Keratinocyte (primary cell): ENCODE data around the gene UCP2.

Source experiments
- EZH2 ChIP-seq: IDR thresholded peaks from one replicate; pipeline ENCODE4 v1.6.1; 2012; ENCODE audit warnings: inconsistent platforms, mild to moderate bottlenecking, low read length, moderate library complexity
- TF ChIP-seq, protein P1 (sequence below), 3 experiments: IDR thresholded peaks in 1 of 3; conservative IDR thresholded peaks in 1 of 3; optimal IDR thresholded peaks in 1 of 3; 2 replicates in 2 of 3; 3 replicates in 1 of 3; pipeline versions ENCODE3 to v1.5.1; 2011; ENCODE audit warnings: low read length in 3 of 3, mild to moderate bottlenecking in 3 of 3, moderate library complexity in 2 of 3, control low read depth in 1 of 3, inconsistent platforms in 1 of 3; ENCODE audit not compliant: insufficient read depth in 2 of 3; ENCODE audit errors: extremely low read depth in 1 of 3

DNA sequence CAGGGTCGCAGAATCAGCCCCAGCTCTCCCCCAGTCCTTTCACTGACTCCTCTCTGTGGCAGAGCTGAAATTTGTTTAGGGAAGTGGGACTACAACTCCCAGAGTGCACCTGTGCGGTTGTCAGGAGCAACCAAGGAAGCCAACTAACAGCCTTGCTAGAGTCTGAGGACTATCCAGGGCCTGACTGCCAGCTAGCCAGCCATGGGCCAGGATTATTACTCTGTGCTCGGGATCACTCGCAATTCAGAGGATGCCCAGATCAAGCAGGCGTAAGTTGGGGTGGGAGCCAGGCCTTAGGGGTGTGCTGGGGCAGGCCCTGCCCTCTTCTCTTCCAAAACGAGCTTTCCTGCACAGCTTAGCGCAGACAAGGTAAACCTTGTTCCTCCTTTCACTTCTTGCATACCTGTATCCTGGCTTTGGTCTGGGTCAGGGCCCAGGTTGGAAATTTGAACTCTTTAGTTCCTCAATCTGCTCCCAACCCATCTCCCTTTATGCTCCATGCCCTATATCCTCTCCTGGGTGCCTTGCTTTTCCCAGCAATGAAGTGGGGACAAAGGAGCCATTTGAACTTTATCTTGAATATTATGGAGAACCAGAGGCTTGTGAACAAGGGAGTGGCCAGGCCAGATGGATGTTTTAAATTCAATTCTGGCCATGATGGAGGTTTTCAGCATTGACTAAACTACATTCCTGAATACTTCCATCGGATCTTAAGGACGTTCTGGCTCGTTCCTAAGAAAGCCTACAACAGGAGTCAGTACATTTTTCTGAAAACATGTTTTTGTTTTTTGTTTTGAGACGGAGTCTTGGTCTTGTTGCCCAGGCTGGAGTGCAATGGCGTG, 31.6 kb downstream of the UCP2 start, which contains the start of gene DNAJB13:
- TF ChIP-seq, protein P1, sequence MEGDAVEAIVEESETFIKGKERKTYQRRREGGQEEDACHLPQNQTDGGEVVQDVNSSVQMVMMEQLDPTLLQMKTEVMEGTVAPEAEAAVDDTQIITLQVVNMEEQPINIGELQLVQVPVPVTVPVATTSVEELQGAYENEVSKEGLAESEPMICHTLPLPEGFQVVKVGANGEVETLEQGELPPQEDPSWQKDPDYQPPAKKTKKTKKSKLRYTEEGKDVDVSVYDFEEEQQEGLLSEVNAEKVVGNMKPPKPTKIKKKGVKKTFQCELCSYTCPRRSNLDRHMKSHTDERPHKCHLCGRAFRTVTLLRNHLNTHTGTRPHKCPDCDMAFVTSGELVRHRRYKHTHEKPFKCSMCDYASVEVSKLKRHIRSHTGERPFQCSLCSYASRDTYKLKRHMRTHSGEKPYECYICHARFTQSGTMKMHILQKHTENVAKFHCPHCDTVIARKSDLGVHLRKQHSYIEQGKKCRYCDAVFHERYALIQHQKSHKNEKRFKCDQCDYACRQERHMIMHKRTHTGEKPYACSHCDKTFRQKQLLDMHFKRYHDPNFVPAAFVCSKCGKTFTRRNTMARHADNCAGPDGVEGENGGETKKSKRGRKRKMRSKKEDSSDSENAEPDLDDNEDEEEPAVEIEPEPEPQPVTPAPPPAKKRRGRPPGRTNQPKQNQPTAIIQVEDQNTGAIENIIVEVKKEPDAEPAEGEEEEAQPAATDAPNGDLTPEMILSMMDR (optimal IDR thresholded peaks at IDR 0.05 in 1 of 3, IDR thresholded peaks at IDR 0.05 in 1 of 3, conservative IDR thresholded peaks at IDR 0.05 in 1 of 3; ENCODE audit: extremely low read depth in 1 of 3, insufficient read depth in 2 of 3, low read length in 3 of 3) = no peak
- no peak for TF ChIP-seq EZH2
